ENCODE measurements around the gene FILIP1. TPM values are rescaled to one million over a fixed set of nuclear protein-coding genes. Genes with fewer than 3 reads are reported as not detected.

FILIP1 gene
- total and polyA plus RNA-seq, 2 of the 4 experiments (the other 2 are of a cell fraction) = under 0.01 to 0.03 TPM

GRCh38 chr6:75283907-75284631 is 209.5 kb downstream of the FILIP1 start (continued):
- no peak for TF ChIP-seq CTCF (conservative IDR thresholded peaks at IDR 0.05; ENCODE audit: low read depth, low read length)

GRCh38 chr6:75282706-75283105 is 210.9 kb downstream of the FILIP1 start:
- dilution Hi-C loops (cut with HindIII; ENCODE audit: low sequenced_read_pairs, unreplicated experiment) (no loop called here), intact Hi-C loops (cut with micrococcal nuclease) (loop anchor here (5.0 to 10.0 kb wide), 2 partner anchors 245 to 472 kb away; no protein-coding TSS in a partner anchor), in situ Hi-C loops (cut with MboI; ENCODE audit: low sequenced_read_pairs) (no loop called here)
- POLR2A ChIA-PET (ENCODE audit: unreplicated experiment) = no interaction called here
- Histone ChIP-seq H3K14ac (replicated peaks; ENCODE audit: low read depth, low read length) (no peak overlapping the region; the same call in 1 of the 2 replicates), H2BK5ac (ENCODE audit: low read depth, low read length, poor library complexity, severe bottlenecking) (peak overlapping the region; percentile 95), H3K36me3 (ENCODE audit: control insufficient read depth, insufficient read depth, low read length) (no peaks in the 10 kb centered on the region; the same call in 1 of the 2 replicates), H3K56ac (ENCODE audit: extremely low read depth, insufficient read depth, low read length) (no peak overlapping the region), H3K23ac (ENCODE audit: low read depth, low read length) (no peak overlapping the region; the same call in 1 of the 2 replicates), H2BK15ac (ENCODE audit: low read depth, low read length) (no peak overlapping the region), H3K9me3 (ENCODE audit: control insufficient read depth, insufficient read depth, low read length) (no peaks in the 10 kb centered on the region), H2AK9ac (replicated peaks; ENCODE audit: low read depth, low read length, poor library complexity) (no peak overlapping the region), H2AFZ (replicated peaks; ENCODE audit: low read length, poor library complexity) (no peak overlapping the region), H4K91ac (ENCODE audit: insufficient read depth, low read depth, low read length) (no peak overlapping the region), H3K4ac (ENCODE audit: low read depth, low read length) (no peak overlapping the region), H4K20me1 (ENCODE audit: insufficient read depth, low read length) (peaks cover 27% of the 10 kb centered on the region), H3K4me2 (ENCODE audit: low read depth, low read length) (peak overlapping the region; percentile 99), H3K18ac (ENCODE audit: low read depth, low read length) (peak overlapping the region; percentile 63; the same call in 1 of the 2 replicates), H3K9me1 (ENCODE audit: insufficient read depth, low read length) (peaks cover 7% of the 10 kb centered on the region; the same call in 1 of the 2 replicates), H3K27ac (ENCODE audit: insufficient read depth, low read length) (peak overlapping the region; percentile 24; the same call in 1 of the 2 replicates), H3K4me3 (ENCODE audit: insufficient read depth, low read depth, low read length) (peak overlapping the region; percentile 95), H2AK5ac (ENCODE audit: low read depth, low read length) (no peak overlapping the region), H4K8ac (ENCODE audit: low read depth in 2 of 2, low read length in 2 of 2) (no peak overlapping the region), H3K4me1 (ENCODE audit: control insufficient read depth, insufficient read depth, low read length) (peaks cover 3% of the 10 kb centered on the region; the same call in 1 of the 2 replicates), H3K79me1 (ENCODE audit: low read depth in 1 of 2, low read length in 2 of 2) (peaks cover 0 to 18% of the 10 kb centered on the region in 2 experiments; a peak in 2 of 4 replicates), H2BK120ac (ENCODE audit: low read depth, low read length) (no peak overlapping the region), H3K9ac (ENCODE audit: low read depth, low read length) (peak overlapping the region; percentile 96), H2BK20ac (ENCODE audit: low read depth, low read length) (no peak overlapping the region), H3K27me3 (ENCODE audit: control insufficient read depth, insufficient read depth, low read length) (no peaks in the 10 kb centered on the region), H4K5ac (ENCODE audit: low read depth, low read length) (peak overlapping the region; percentile 49; the same call in 1 of the 2 replicates)
- no TSS peak for BruUV-seq (replicated peaks)
- ATAC-seq (ENCODE audit: low read depth) (no peak), DNase-seq (no peak)
- CTCF ChIA-PET = interaction anchor here (0.8 kb wide), 1 partner anchor 15 kb away, joined by 4 read pairs; no protein-coding TSS in a partner anchor
- no CpG with 5 or more reads among the region's 2 CpGs for WGBS, 2 experiments (ENCODE audit: extremely low coverage in 2 of 2, insufficient read length in 1 of 2)
- no peak for TF ChIP-seq RAD21 (IDR thresholded peaks at IDR 0.05; ENCODE audit: low read length)
- TF ChIP-seq MAFK (IDR thresholded peaks at IDR 0.05; ENCODE audit: low read depth, low read length) = no peak
- TF ChIP-seq FOS (IDR thresholded peaks at IDR 0.05; ENCODE audit: low read depth, low read length) = no peak
- no peak for TF ChIP-seq BHLHE40 (IDR thresholded peaks at IDR 0.05; ENCODE audit: low read depth, low read length)
- TF ChIP-seq CTCF (conservative IDR thresholded peaks at IDR 0.05; ENCODE audit: low read depth, low read length) = no peak
- TF ChIP-seq RFX5 (IDR thresholded peaks at IDR 0.05; ENCODE audit: low read depth, low read length) = no peak
- no peak for TF ChIP-seq NFE2L2 (IDR thresholded peaks at IDR 0.05; ENCODE audit: low read depth, low read length)
- TF ChIP-seq CHD1 (IDR thresholded peaks at IDR 0.05; ENCODE audit: low read depth, low read length) = no peak
- no peak for TF ChIP-seq RCOR1 (IDR thresholded peaks at IDR 0.05; ENCODE audit: insufficient replicate concordance, low read length)
- no peak for TF ChIP-seq POLR2A (IDR thresholded peaks at IDR 0.05; ENCODE audit: low read depth, low read length)
- no peak for TF ChIP-seq CEBPB (IDR thresholded peaks at IDR 0.05; ENCODE audit: low read depth, low read length)

Data from IMR-90 (cell line).